ENCODE results near the gene FRMD7. TPM values are rescaled to one million over a fixed set of nuclear protein-coding genes. Genes with fewer than 3 reads are reported as not detected.

The FRMD7 gene
- total RNA-seq, 1 experiment from 2014 or later, result not detected

DNA sequence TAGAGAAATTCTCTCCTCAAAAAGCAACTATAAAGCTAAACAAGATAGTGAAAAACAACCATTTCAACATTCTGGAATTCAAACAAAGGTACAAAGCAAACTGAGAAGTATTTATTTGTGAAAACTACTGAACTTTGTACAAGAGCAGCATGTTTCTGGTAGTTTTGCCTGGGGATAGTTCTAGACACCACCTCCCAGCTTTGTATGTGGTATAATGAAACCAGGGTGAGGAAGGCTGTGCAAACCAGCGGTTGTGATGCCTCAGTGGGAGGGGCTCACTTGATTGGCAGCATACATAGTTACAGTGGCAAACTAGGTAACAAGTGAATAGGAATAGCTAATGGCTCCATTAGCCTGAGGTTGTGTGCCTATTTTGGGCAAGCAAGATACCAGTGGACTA lies 18.6 kb upstream of the FRMD7 start:
- TF ChIP-seq, protein P1, sequence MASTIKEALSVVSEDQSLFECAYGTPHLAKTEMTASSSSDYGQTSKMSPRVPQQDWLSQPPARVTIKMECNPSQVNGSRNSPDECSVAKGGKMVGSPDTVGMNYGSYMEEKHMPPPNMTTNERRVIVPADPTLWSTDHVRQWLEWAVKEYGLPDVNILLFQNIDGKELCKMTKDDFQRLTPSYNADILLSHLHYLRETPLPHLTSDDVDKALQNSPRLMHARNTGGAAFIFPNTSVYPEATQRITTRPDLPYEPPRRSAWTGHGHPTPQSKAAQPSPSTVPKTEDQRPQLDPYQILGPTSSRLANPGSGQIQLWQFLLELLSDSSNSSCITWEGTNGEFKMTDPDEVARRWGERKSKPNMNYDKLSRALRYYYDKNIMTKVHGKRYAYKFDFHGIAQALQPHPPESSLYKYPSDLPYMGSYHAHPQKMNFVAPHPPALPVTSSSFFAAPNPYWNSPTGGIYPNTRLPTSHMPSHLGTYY (CRISPR knock-in tag; IDR thresholded peaks at IDR 0.05), result no peak
- TF ChIP-seq, protein P2, sequence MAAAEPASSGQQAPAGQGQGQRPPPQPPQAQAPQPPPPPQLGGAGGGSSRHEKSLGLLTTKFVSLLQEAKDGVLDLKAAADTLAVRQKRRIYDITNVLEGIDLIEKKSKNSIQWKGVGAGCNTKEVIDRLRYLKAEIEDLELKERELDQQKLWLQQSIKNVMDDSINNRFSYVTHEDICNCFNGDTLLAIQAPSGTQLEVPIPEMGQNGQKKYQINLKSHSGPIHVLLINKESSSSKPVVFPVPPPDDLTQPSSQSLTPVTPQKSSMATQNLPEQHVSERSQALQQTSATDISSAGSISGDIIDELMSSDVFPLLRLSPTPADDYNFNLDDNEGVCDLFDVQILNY (CRISPR knock-in tag; IDR thresholded peaks at IDR 0.05), result no peak
- TF ChIP-seq, protein P3, sequence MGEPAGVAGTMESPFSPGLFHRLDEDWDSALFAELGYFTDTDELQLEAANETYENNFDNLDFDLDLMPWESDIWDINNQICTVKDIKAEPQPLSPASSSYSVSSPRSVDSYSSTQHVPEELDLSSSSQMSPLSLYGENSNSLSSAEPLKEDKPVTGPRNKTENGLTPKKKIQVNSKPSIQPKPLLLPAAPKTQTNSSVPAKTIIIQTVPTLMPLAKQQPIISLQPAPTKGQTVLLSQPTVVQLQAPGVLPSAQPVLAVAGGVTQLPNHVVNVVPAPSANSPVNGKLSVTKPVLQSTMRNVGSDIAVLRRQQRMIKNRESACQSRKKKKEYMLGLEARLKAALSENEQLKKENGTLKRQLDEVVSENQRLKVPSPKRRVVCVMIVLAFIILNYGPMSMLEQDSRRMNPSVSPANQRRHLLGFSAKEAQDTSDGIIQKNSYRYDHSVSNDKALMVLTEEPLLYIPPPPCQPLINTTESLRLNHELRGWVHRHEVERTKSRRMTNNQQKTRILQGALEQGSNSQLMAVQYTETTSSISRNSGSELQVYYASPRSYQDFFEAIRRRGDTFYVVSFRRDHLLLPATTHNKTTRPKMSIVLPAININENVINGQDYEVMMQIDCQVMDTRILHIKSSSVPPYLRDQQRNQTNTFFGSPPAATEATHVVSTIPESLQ (CRISPR knock-in tag; IDR thresholded peaks at IDR 0.05), result no peak
- TF ChIP-seq ATF1 (CRISPR knock-in tag; IDR thresholded peaks at IDR 0.05), result no peak
- TF ChIP-seq, protein P4, sequence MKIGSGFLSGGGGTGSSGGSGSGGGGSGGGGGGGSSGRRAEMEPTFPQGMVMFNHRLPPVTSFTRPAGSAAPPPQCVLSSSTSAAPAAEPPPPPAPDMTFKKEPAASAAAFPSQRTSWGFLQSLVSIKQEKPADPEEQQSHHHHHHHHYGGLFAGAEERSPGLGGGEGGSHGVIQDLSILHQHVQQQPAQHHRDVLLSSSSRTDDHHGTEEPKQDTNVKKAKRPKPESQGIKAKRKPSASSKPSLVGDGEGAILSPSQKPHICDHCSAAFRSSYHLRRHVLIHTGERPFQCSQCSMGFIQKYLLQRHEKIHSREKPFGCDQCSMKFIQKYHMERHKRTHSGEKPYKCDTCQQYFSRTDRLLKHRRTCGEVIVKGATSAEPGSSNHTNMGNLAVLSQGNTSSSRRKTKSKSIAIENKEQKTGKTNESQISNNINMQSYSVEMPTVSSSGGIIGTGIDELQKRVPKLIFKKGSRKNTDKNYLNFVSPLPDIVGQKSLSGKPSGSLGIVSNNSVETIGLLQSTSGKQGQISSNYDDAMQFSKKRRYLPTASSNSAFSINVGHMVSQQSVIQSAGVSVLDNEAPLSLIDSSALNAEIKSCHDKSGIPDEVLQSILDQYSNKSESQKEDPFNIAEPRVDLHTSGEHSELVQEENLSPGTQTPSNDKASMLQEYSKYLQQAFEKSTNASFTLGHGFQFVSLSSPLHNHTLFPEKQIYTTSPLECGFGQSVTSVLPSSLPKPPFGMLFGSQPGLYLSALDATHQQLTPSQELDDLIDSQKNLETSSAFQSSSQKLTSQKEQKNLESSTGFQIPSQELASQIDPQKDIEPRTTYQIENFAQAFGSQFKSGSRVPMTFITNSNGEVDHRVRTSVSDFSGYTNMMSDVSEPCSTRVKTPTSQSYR (CRISPR knock-in tag; IDR thresholded peaks at IDR 0.05), result no peak
- TF ChIP-seq, protein P5, sequence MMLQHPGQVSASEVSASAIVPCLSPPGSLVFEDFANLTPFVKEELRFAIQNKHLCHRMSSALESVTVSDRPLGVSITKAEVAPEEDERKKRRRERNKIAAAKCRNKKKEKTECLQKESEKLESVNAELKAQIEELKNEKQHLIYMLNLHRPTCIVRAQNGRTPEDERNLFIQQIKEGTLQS (CRISPR knock-in tag; conservative IDR thresholded peaks at IDR 0.05), result no peak
- TF ChIP-seq TCF7 (CRISPR knock-in tag; IDR thresholded peaks at IDR 0.05; ENCODE audit: low read depth), result no peak
- TF ChIP-seq PRRX2 (CRISPR knock-in tag; IDR thresholded peaks at IDR 0.05), result no peak
- TF ChIP-seq ZNF138 (CRISPR knock-in tag; conservative IDR thresholded peaks at IDR 0.05), result no peak
- no peak for TF ChIP-seq FOXP1 (CRISPR knock-in tag; IDR thresholded peaks at IDR 0.05; ENCODE audit: borderline replicate concordance)
- TF ChIP-seq, protein P6, sequence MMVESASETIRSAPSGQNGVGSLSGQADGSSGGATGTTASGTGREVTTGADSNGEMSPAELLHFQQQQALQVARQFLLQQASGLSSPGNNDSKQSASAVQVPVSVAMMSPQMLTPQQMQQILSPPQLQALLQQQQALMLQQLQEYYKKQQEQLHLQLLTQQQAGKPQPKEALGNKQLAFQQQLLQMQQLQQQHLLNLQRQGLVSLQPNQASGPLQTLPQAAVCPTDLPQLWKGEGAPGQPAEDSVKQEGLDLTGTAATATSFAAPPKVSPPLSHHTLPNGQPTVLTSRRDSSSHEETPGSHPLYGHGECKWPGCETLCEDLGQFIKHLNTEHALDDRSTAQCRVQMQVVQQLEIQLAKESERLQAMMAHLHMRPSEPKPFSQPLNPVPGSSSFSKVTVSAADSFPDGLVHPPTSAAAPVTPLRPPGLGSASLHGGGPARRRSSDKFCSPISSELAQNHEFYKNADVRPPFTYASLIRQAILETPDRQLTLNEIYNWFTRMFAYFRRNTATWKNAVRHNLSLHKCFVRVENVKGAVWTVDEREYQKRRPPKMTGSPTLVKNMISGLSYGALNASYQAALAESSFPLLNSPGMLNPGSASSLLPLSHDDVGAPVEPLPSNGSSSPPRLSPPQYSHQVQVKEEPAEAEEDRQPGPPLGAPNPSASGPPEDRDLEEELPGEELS (CRISPR knock-in tag; IDR thresholded peaks at IDR 0.05), result no peak
- no peak for TF ChIP-seq JUN (CRISPR knock-in tag; IDR thresholded peaks at IDR 0.05)
- TF ChIP-seq ZNF671 (CRISPR knock-in tag; IDR thresholded peaks at IDR 0.05), result no peak
- TF ChIP-seq IRF2 (CRISPR knock-in tag; IDR thresholded peaks at IDR 0.05; ENCODE audit: borderline replicate concordance, low read depth), result no peak
- ChIA-PET POLR2A (no interaction called here), CTCF (interaction anchor here (0.7 to 1.4 kb wide), 2 partner anchors 54 to 73 kb away, joined by 3 to 10 read pairs; no protein-coding TSS in a partner anchor)
- peak; percentile 59; the same call in 1 of the 2 replicates for ATAC-seq
- Mint-ChIP-seq H3K27me3 (ENCODE audit: low read depth) (no peaks in the 10 kb centered on the region), H3K36me3 (no peaks in the 10 kb centered on the region), H3K4me1 (peaks cover 10% of the 10 kb centered on the region; the same call in 1 of the 2 replicates), H3K27ac (no peak overlapping the region), H3K4me3 (no peak overlapping the region), H3K9me3 (no peaks in the 10 kb centered on the region)
- peak; percentile 11 for DNase-seq (ENCODE audit: low spot score)

DNA sequence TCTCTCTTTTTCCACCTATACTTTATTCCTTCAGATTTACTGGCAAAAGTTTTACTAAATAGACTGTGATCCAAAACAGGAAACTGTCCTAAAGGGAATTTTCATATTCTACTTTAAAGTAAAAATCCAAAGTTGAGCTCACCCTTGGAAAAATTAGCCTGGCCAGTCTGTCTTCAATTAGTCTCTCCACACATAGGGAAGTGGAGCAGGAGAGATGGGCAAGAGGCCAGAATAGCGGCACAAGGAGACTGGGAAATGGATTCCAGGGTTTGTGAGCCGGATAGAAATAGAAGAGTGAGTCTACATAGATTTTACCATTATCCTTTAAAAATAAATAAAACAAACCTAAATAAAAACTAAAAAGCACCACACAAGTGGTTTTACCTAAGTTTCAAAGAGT lies 16.2 kb upstream of the FRMD7 start:
- no peak overlapping the region for H3K4me3 Mint-ChIP-seq
- H3K9me3 Mint-ChIP-seq, result 0 out of 2 replicates have a peak, but pooled peaks cover under 1% of the 10 kb centered on the region
- ATAC-seq (no peak), DNase-seq (ENCODE audit: low spot score) (no peak)
- H3K27me3 Mint-ChIP-seq (ENCODE audit: low read depth), result no peaks in the 10 kb centered on the region
- peaks cover 10% of the 10 kb centered on the region; the same call in 1 of the 2 replicates for H3K4me1 Mint-ChIP-seq
- ChIA-PET CTCF (no interaction called here), POLR2A (no interaction called here)
- no peak overlapping the region for H3K27ac Mint-ChIP-seq
- no peaks in the 10 kb centered on the region for H3K36me3 Mint-ChIP-seq
- TF ChIP-seq FOXK1 (CRISPR knock-in tag; IDR thresholded peaks at IDR 0.05) (no peak), CBFB (CRISPR knock-in tag; IDR thresholded peaks at IDR 0.05; ENCODE audit: low read depth) (no peak), RELA (CRISPR knock-in tag; IDR thresholded peaks at IDR 0.05; ENCODE audit: borderline replicate concordance) (no peak), ZNF232 (CRISPR knock-in tag; IDR thresholded peaks at IDR 0.05) (no peak), CREM (CRISPR knock-in tag; IDR thresholded peaks at IDR 0.05) (no peak)
- TF ChIP-seq, protein P4 (CRISPR knock-in tag; IDR thresholded peaks at IDR 0.05), result no peak
- TF ChIP-seq, protein P7, sequence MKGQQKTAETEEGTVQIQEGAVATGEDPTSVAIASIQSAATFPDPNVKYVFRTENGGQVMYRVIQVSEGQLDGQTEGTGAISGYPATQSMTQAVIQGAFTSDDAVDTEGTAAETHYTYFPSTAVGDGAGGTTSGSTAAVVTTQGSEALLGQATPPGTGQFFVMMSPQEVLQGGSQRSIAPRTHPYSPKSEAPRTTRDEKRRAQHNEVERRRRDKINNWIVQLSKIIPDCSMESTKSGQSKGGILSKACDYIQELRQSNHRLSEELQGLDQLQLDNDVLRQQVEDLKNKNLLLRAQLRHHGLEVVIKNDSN (CRISPR knock-in tag; IDR thresholded peaks at IDR 0.05), result no peak
- TF ChIP-seq, protein P8, sequence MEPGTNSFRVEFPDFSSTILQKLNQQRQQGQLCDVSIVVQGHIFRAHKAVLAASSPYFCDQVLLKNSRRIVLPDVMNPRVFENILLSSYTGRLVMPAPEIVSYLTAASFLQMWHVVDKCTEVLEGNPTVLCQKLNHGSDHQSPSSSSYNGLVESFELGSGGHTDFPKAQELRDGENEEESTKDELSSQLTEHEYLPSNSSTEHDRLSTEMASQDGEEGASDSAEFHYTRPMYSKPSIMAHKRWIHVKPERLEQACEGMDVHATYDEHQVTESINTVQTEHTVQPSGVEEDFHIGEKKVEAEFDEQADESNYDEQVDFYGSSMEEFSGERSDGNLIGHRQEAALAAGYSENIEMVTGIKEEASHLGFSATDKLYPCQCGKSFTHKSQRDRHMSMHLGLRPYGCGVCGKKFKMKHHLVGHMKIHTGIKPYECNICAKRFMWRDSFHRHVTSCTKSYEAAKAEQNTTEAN (CRISPR knock-in tag; IDR thresholded peaks at IDR 0.05), result no peak

All from WTC11 (cell line).